NCI-H2196 (cell line): ENCODE measurements around the gene UAP1L1.
A peak's percentile ranks its signal among the peaks of the same experiment; 100 is the strongest.
"Not testable (repeated sequence)": the region's sequence is repeated elsewhere in the genome, so short reads cannot be mapped to it uniquely, and the experiment has no call there.

Source experiments
- DNase-seq: peaks from one replicate; lab custom pipeline; 2025; ENCODE audit not compliant: unreplicated experiment; lab: John Stamatoyannopoulos, UW

The UAP1L1 gene

DNA sequence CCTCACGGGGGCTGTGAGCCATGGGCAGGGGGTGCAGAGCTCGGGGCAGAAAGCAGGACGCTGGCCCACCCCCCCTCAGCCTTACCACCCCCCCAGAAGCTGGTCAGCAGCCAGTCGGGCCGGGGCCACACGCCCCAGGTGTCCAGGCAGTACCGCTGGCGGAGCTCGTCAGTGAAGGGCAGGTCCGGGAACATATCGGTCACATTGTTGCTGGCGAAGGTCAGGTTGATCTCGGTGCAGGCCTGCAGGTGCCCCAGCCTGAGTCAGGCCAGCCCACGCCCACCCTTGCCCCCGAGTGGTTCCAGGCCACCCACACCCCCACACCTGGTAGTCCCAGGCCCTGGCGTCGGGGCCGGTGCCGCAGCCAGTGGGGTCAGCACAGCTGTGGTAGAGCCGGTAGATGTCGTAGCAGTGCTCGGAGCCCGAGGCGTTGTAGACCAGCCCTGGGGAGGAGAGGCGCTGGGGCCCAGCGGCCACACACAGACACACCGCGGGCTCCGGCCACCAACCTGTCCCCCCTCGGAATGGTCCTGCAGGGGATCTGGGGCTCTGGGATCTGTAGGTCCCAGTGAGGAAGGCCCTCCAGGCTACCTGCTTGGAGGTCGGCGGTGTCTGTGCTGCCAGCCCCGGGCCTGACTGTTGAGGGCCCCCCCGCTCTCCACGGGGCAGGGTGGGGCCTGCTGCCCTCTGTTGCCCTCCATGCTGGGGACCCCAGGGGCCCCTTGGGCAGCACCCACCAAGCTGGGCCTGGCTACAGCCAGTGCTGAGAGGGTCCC is 34.7 kb downstream of the UAP1L1 start:
- DNase-seq = no peak

GRCh38 chr9:137112564-137113384 is 35.5 kb downstream of the UAP1L1 start:
- no peak for DNase-seq

DNA sequence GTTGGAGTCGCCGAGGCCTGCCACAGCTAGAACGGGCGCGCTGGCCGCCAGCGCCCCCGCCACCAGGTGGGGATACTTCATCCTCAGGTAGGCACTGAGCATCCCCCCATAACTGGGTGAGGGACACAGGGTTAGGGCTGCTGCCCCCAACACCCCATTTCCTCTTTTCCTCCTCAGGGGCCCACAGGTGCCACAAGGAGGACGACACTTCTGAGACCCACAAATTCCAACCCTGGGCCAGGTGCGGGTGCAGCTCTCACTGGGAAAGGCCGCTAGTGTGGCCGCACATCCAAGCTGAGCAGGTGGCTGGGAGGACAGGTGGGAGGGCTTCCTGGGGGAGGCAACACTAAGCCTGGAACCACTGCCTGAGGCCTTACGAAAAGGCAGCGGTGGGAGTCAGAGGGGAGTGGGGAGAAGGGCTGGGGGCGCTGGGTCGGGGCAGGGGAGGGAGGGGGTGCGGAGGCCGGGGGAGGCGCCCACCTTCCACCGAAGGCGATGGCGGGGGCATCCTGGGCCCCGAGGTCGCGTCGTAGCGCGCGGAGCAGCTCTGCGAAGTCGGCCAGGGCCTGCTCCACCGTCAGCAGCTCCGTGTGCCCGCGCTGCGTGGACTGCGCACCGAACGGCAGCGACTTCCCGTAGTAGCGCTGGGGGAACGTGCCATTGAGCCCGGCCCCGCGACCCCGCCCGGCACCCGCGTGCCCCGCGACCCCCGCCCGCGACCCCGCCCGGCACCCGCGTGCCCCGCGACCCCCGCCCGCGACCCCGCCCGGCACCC is 36.3 kb downstream of the UAP1L1 start:
- no peak for DNase-seq

DNA sequence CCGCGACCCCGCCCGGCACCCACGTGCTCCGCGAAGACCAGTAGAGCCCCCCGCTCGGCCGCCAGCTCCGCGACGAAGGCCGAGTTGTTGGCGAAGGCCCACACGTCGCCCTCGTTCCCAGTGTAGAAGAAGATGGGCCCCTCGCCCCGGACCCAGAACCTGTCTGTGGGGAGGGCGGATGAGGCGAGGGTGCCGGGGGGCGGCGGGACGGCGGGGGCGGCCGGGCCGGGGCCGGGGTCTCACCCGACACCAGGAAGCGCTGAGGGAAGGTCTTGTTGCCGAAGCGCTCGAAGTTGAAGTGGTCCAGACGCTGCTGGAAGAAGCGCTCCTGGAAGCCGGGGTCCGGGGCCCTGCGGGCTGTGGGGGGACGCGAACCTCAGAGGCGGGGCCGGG is 36.9 kb downstream of the UAP1L1 start:
- no peak for DNase-seq

GRCh38 chr9:137114613-137115393 is 37.5 kb downstream of the UAP1L1 start, which contains the start of gene DPP7:
DPP7 (minus strand) TSS chr9:137114733; CDS start chr9:137114713, 20 bp downstream.
- peak; percentile 50 for DNase-seq

DNA sequence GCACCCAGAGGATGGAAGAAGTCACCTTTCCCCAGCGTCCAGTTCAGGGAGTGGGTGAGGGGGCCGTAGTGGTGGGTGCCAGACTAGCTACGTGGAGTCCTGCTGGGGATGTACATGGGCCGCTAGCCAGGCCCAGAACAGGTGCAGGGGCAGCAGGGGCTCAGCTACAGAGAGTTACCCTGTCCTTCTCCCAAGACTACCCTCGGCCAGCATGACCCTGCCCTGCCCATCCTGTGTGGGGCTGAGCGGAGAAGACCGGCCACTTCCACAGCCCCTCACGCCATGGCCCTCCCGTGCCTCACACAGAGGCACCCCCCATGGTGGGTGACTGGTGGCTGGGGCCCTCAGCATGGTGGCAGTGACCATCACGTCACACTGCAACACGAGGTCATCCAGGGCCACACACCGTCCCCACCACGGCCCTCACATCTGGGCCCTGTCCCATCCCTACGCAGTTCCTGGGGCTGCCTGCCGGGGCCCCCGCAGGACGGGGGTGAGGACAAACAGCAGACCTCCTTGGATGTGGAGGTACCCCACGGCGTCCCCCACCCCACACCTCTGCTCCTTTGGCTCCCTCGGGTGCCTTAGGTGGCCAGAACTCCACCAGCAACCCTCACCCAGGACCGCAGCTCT is 38.2 kb downstream of the UAP1L1 start:
- no peak for DNase-seq

DNA sequence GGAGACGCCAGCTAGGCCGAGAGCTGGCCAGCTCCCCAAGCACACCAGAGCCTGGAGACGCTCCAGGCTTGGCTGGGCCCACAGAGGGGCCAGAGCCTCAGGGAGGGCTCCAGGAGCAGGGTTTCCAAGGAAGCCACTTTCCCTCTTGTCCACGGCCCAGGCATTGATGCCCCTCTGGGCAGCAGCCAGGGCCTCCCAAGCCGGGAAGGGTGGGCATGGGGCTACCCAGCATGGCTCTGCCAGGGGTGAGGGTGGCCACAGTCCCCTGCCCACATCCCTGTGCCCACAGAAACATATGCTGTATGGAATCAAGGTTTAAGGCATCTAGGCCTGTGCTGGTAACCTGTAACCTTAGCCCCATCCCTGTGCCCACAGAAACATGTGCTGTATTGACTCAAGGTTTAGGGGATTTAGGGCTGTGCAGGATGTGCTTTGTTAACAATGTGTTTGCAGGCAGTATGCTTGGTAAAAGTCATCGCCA is 38.8 kb downstream of the UAP1L1 start:
- DNase-seq = no peak

GRCh38 chr9:137116728-137117127 is 39.4 kb downstream of the UAP1L1 start:
- no peak for DNase-seq

- DNase-seq = no peak
Measured at GRCh38 chr9:137117269-137117731, 40.0 kb downstream of the UAP1L1 start.

- not testable (repeated sequence) for DNase-seq
Measured at GRCh38 chr9:137118092-137118603, 40.8 kb downstream of the UAP1L1 start.

- not testable (repeated sequence) for DNase-seq
Measured at GRCh38 chr9:137121927-137122795, 44.8 kb downstream of the UAP1L1 start.

DNA sequence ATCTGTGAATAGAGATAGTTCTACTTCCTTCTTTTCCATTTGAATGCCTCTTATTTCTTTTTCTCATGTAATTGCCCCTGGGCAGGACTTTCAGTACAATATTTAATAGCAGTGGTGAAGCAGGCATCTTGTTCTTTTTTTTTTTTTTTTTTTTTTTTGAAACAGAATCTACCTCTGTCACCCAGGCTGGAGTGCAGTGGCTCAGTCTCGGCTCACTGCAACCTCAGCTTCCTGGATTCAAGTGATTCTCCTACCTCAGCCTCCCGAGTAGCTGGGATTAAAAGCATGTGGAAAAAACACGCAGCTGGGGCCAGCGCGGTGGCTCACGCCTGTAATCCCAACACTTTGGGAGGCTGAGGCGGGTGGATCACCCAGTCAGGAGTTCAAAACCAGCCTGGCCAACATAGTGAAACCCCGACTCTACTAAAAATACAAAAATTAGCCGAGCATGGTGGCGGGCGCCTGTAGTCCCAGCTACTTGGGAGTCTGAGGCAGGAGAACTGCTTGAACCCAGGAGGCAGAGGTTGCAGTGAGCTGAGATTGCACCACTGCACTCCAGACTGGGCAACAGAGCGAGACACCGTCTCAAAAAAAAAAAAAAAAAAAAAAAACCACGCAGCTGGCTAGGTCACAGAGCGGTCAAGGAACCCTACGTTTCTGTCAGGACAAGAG is 45.6 kb downstream of the UAP1L1 start:
- DNase-seq = not testable (repeated sequence)

DNA sequence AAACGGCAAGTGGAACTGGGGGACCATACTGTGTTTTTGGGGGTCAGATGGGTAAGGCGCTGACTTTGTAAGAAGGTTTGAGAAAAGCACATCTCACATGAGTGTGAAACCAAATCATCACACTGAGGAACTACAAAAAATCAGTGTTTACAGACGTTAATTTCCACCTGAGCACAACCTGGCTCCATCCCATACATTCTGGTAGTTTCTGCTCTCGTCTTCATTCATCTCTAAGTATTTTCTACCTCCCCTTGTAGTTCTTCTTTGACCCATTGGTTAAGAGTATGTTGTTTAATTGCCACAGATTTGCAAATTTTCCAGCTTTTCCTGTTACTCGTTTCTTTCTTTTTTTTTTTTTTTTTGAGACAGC is 46.1 kb downstream of the UAP1L1 start:
- DNase-seq = no peak

DNA sequence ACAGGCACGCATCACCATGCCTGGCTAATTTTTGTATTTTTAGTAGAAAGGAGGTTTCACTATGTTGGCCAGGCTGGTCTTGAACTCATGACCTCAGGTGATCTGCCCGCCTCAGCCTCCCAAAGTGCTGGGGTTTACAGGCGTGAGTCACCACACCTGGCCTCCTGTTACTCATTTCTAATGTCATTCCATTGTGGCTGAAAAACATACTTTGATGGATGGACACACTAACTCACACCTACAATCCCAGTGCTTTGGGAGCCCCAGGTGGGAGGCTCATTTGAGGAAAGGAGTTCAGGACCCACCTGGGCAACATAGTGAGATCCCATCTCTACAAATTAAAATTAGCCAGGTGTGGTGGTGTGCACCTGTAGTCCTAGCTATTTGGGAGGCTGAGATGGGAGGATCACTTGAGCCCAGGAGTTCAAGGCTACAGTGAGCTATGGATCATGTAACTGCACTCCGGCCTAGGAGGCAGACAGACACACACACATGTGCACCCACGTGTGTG is 46.7 kb downstream of the UAP1L1 start:
- DNase-seq = not testable (repeated sequence)

DNA sequence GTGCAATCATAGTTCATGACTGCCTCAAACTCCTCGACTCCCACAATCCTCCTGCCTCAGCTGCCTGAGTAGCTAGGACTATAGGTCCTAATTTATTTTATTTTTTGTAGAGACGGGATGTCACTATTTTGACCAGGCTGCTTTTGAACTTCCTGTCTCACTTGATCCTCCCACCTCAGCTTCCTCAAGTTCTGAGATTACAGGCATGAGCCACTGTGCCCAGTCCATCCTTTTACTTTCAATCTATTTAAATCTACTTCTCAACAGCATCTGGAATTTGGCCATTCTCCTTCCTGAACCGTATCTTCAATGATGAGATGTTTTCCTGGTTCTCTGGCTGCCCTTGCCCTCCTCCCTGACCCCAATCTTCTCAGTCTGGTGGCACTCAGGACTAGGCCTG is 49.5 kb downstream of the UAP1L1 start:
- no peak for DNase-seq

DNA sequence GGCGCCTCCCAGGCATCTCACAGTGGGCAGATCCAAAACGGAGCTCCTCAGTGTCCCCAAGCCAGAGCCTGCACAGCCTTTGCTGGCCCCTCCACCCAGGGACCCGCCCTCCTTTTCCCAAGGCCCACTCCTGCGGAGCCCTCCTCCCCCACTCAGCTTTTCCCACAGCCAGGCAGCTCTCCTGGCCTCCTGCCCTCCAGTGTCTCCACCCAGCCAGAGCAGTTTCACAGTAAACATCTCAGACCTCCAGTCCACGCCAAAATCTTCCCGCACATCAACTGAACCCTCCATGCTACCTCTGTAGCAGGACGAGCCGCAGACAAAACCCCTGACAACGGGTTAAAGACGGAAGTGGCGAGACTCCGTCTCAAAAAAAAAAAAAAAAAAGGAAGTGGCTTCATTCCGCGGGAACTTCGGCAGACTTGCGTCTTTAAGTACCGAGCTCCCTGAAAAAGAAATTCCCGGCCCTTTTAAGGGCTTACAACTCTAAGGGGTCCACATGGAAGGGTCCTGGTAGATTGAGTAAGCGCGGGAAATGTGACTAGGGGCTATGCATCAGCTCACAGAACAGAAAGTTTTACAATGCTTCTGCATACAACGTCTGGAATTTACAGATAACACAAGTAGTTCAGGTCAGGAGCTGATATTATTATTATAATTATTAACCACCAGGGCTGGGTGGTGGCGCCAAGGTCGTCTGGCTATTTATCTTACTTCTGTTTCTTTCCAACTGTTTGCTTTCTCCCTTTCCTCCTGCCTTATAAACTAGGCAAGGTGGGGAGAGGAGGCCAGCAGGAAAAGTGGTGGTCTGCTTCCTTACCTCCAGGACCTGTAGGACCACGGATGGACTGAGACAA is 50.2 kb downstream of the UAP1L1 start:
- no peak for DNase-seq
